ENCODE results near the gene NELFB.
"Not testable (repeated sequence)": the region's sequence is repeated elsewhere in the genome, so short reads cannot be mapped to it uniquely, and the experiment has no call there.

Gene NELFB

GRCh38 chr9:137237759-137238726 is 17.1 kb upstream of the NELFB start:
- no peak overlapping the region for H3K4me3 ChIP-seq (ENCODE audit: low read depth, low read length)
- TF ChIP-seq CTCF (IDR thresholded peaks at IDR 0.05; ENCODE audit: borderline replicate concordance, insufficient read depth, low read depth, low read length), result no peak

GRCh38 chr9:137239541-137240200 is 15.5 kb upstream of the NELFB start:
- peak overlapping the region; percentile 78 for H3K4me3 ChIP-seq (ENCODE audit: low read depth, low read length)

- TF ChIP-seq CTCF (IDR thresholded peaks at IDR 0.05; ENCODE audit: borderline replicate concordance, insufficient read depth, low read depth, low read length), result peak; percentile 16; the same call in 1 of the 2 replicates
- peak overlapping the region; percentile 78 for H3K4me3 ChIP-seq (ENCODE audit: low read depth, low read length)
Measured at GRCh38 chr9:137240318-137240840, 14.7 kb upstream of the NELFB start.

GRCh38 chr9:137240841-137241489 is 14.2 kb upstream of the NELFB start, which contains the start of gene TUBB4B:
TUBB4B (plus strand) TSS chr9:137241287; CDS start chr9:137241361, 74 bp downstream.
- no peak for TF ChIP-seq CTCF (IDR thresholded peaks at IDR 0.05; ENCODE audit: borderline replicate concordance, insufficient read depth, low read depth, low read length)
- peak within 1 kb of the TSS; percentile 95 for H3K4me3 ChIP-seq (ENCODE audit: low read depth, low read length)

- peak overlapping the region; percentile 95 for H3K4me3 ChIP-seq (ENCODE audit: low read depth, low read length)
- no peak for TF ChIP-seq CTCF (IDR thresholded peaks at IDR 0.05; ENCODE audit: borderline replicate concordance, insufficient read depth, low read depth, low read length)
Measured at GRCh38 chr9:137241490-137242268, 13.4 kb upstream of the NELFB start.

- peak overlapping the region; percentile 95 for H3K4me3 ChIP-seq (ENCODE audit: low read depth, low read length)
- TF ChIP-seq CTCF (IDR thresholded peaks at IDR 0.05; ENCODE audit: borderline replicate concordance, insufficient read depth, low read depth, low read length), result no peak
Measured at GRCh38 chr9:137242269-137243203, 12.6 kb upstream of the NELFB start.

- not testable (repeated sequence) for H3K4me3 ChIP-seq (ENCODE audit: low read depth, low read length)
Measured at GRCh38 chr9:137243266-137243625, 11.9 kb upstream of the NELFB start.

Measured in GM12875 (cell line).